A549 (cell line): ENCODE measurements around the gene CCDC142. TPM values are rescaled to one million over a fixed set of nuclear protein-coding genes. Genes with fewer than 3 reads are reported as not detected.
A peak's percentile ranks its signal among the peaks of the same experiment; 100 is the strongest.

Experiments
- ATAC-seq, 2 experiments: fragments of 200-7000 bp in 1 of 2; fragments of >200 bp in 1 of 2; cut with Nextera tagmentation in 1 of 2; cut with Tn5 transposase in 1 of 2; 3 replicates each; pipeline versions ENCODE4 v1.8.0 to v1.9.1; 2018 to 2020; ENCODE audit warnings: mild to moderate bottlenecking in 1 of 2, moderate library complexity in 1 of 2
- CTCF ChIA-PET: fragments of 300-600 bp; sonication (Branson Sonifier 250); formaldehyde crosslinking; extraction: SDS; loops from one replicate; lab custom pipeline; 2021; ENCODE audit warnings: antibody characterized with exemption, inconsistent platforms; lab: Yijun Ruan, JAX
- POLR2A ChIA-PET: fragments of 350-600 bp; formaldehyde crosslinking; extraction: SDS; loops from one replicate; lab custom pipeline; 2021; ENCODE audit warnings: antibody characterized with exemption, inconsistent platforms; lab: Yijun Ruan, JAX
- DNase-seq, 2 experiments: peaks; one replicate each; pipeline versions ENCODE4 v3.0.0 to v3.0.0-alpha.2; 2011 to 2016; ENCODE audit warnings: low read depth in 1 of 2, low spot score in 1 of 2
- FAIRE-seq: peaks from 2 replicates; lab custom pipeline; 2011; peaks lifted over from hg19 to GRCh38; lab: Jason Lieb, UNC
- H3K27ac ChIP-seq, 2 experiments: fragments of >200 bp; sonication (Bioruptor Twin); formaldehyde crosslinking; 3 replicates each; pipeline ENCODE4 v1.5.1; 2016 to 2017
- H3K4me1 ChIP-seq: fragments of >200 bp; sonication (Bioruptor Twin); formaldehyde crosslinking; 3 replicates; pipeline ENCODE4 v1.6.1; 2016
- H3K4me2 ChIP-seq: fragments of >200 bp; sonication (Bioruptor Twin); formaldehyde crosslinking; 3 replicates; pipeline ENCODE4 v1.6.1; 2016
- H3K4me3 ChIP-seq: fragments of >200 bp; sonication (Bioruptor Twin); formaldehyde crosslinking; 3 replicates; pipeline ENCODE4 v1.5.1; 2016
- H3K9me3 ChIP-seq: fragments of >200 bp; sonication (Bioruptor Twin); formaldehyde crosslinking; 3 replicates; pipeline ENCODE4 v1.6.1; 2016
- BCL3 ChIP-seq: fragments of >200 bp; sonication (Bioruptor Twin); formaldehyde crosslinking; IDR thresholded peaks from 3 replicates; pipeline ENCODE4 v1.6.1; 2016
- CBX2 ChIP-seq: fragments of 200-600 bp; sonication (generic); IDR thresholded peaks from 2 replicates; pipeline ENCODE4 v1.6.1; 2016; ENCODE audit warnings: low read depth, mild to moderate bottlenecking, borderline replicate concordance
- CBX8 ChIP-seq: fragments of 200-600 bp; sonication (generic); IDR thresholded peaks from 2 replicates; pipeline ENCODE4 v1.6.1; 2016
- CHD4 ChIP-seq: fragments of 200-600 bp; sonication (generic); IDR thresholded peaks from 2 replicates; pipeline ENCODE4 v1.6.1; 2016; ENCODE audit warnings: antibody characterized with exemption, mild to moderate bottlenecking, borderline replicate concordance
- EHF ChIP-seq: fragments of 250-450 bp; sonication (Bioruptor Pico); IDR thresholded peaks from 2 replicates; pipeline ENCODE4 v1.5.0; 2020; ENCODE audit warnings: mild to moderate bottlenecking
- EHMT2 ChIP-seq: fragments of 200-600 bp; sonication (generic); IDR thresholded peaks from 2 replicates; pipeline ENCODE4 v1.6.1; 2016; ENCODE audit warnings: antibody characterized with exemption, low read depth, mild to moderate bottlenecking, moderate library complexity
- EP300 ChIP-seq, 2 experiments: fragments of >200 bp; sonication (Bioruptor Twin); formaldehyde crosslinking; IDR thresholded peaks; 2 replicates in 1 of 2; 3 replicates in 1 of 2; pipeline ENCODE4 v1.6.1; 2016 to 2017
- HDAC2 ChIP-seq: fragments of 200-600 bp; sonication (generic); IDR thresholded peaks from 2 replicates; pipeline ENCODE4 v1.6.1; 2016
- HEYL ChIP-seq: fragments of 250-450 bp; sonication (Bioruptor Pico); IDR thresholded peaks from 2 replicates; pipeline ENCODE4 v1.8.0; 2021; ENCODE audit warnings: mild to moderate bottlenecking, moderate library complexity
- HMGXB4 ChIP-seq: fragments of 250-450 bp; sonication (Bioruptor Pico); IDR thresholded peaks from 2 replicates; pipeline ENCODE4 v1.5.0; 2021; ENCODE audit warnings: mild to moderate bottlenecking, moderate library complexity, borderline replicate concordance
- KDM1A ChIP-seq: fragments of 200-600 bp; sonication (generic); IDR thresholded peaks from 2 replicates; pipeline ENCODE4 v1.6.1; 2016; ENCODE audit warnings: low read depth, mild to moderate bottlenecking
- MAX ChIP-seq: IDR thresholded peaks from 2 replicates; pipeline ENCODE4 v1.6.1; 2012
- POLR2A ChIP-seq: IDR thresholded peaks from 2 replicates; pipeline ENCODE4 v1.6.1; 2012; ENCODE audit warnings: mild to moderate bottlenecking, low read length
- POLR2AphosphoS2 ChIP-seq: conservative IDR thresholded peaks from 2 replicates; pipeline ENCODE4 v1.6.1; 2012; ENCODE audit warnings: low read length, improper control_type of control experiment, inconsistent platforms
- RAD21 ChIP-seq, 2 experiments: fragments of >200 bp in 1 of 2; sonication (Bioruptor Twin) in 1 of 2; formaldehyde crosslinking in 1 of 2; IDR thresholded peaks in 1 of 2; conservative IDR thresholded peaks in 1 of 2; 2 replicates in 1 of 2; 3 replicates in 1 of 2; pipeline ENCODE4 v1.6.1; 2012 to 2018; ENCODE audit warnings: inconsistent platforms in 1 of 2
- RARB ChIP-seq: fragments of 250-450 bp; sonication (Bioruptor Pico); IDR thresholded peaks from 2 replicates; pipeline ENCODE4 v1.8.0; 2021; ENCODE audit warnings: mild to moderate bottlenecking, moderate library complexity
- RFX5 ChIP-seq: fragments of 450-650 bp; IDR thresholded peaks from 2 replicates; pipeline ENCODE4 v1.7.1; 2014; ENCODE audit warnings: antibody characterized with exemption, mild to moderate bottlenecking, moderate library complexity
- RNF2 ChIP-seq: fragments of 200-600 bp; sonication (generic); IDR thresholded peaks from 2 replicates; pipeline ENCODE4 v1.6.1; 2016; ENCODE audit warnings: low read depth, mild to moderate bottlenecking, antibody characterized with exemption, moderate library complexity, borderline replicate concordance
- TFCP2L1 ChIP-seq: fragments of 250-450 bp; sonication (Bioruptor Pico); IDR thresholded peaks from 2 replicates; pipeline ENCODE4 v1.5.0; 2021; ENCODE audit warnings: mild to moderate bottlenecking
- TP53 ChIP-seq: fragments of 250-450 bp; sonication (Bioruptor Pico); IDR thresholded peaks from 2 replicates; pipeline ENCODE4 v1.5.0; 2021; ENCODE audit warnings: mild to moderate bottlenecking, moderate library complexity
- USF2 ChIP-seq: fragments of 450-650 bp; IDR thresholded peaks from 2 replicates; pipeline ENCODE4 v1.6.1; 2014; ENCODE audit warnings: antibody characterized with exemption
- ZFP36 ChIP-seq: fragments of 450-650 bp; IDR thresholded peaks from 2 replicates; pipeline ENCODE4 v1.6.1; 2014; ENCODE audit warnings: borderline replicate concordance; ENCODE audit not compliant: partially characterized antibody
- ZSCAN20 ChIP-seq: fragments of 250-450 bp; sonication (Bioruptor Pico); IDR thresholded peaks from 2 replicates; pipeline ENCODE4 v1.8.0; 2022; ENCODE audit warnings: mild to moderate bottlenecking, moderate library complexity
- WGBS: methylation state at CpG from one replicate; pipeline ENCODE4 v1.1.6; 2017; ENCODE audit errors: missing lambda C conversion rate; 5-methylcytosine and 5-hydroxymethylcytosine counted together
- polyA plus RNA-seq, 4 experiments: library from polyadenylated mRNA; depleted of rRNA in 3 of 4; stranded (reverse); fragments of >200 nt; fragmentation: RNase III in 1 of 4; extraction: RNeasy Plus Mini Kit Qiagen cat#74134 plus additional on column Dnase treatment in 1 of 4; gene quantifications; 2 replicates in 3 of 4; 3 replicates in 1 of 4; pipeline ENCODE4 v1.2.3, GENCODE V29; 2011 to 2017
- TF ChIP-seq, protein P1 (sequence below): fragments of >200 bp; sonication (Bioruptor Twin); formaldehyde crosslinking; IDR thresholded peaks from 3 replicates; pipeline ENCODE4 v1.5.1; 2016

Gene CCDC142
- polyA plus RNA-seq, 2 of the 4 experiments (the other 2 are of a cell fraction): 6.8 to 12.8 TPM

GRCh38 chr2:74438248-74438647 is 44.5 kb downstream of the CCDC142 start:
- Histone ChIP-seq H3K4me3 (no peak overlapping the region), H3K9me3 (no peaks in the 10 kb centered on the region), H3K27ac (no peak overlapping the region), H3K4me2 (peak overlapping the region; percentile 93; the same call in 2 of the 3 replicates), H3K4me1 (peaks cover 21% of the 10 kb centered on the region)
- CTCF ChIA-PET: interaction anchor here (1.0 kb wide), 1 partner anchor 10 kb away, joined by 3 read pairs; no protein-coding TSS in a partner anchor
- FAIRE-seq (no peak), ATAC-seq (no peak), DNase-seq (no peak)
- TF ChIP-seq RARB (CRISPR knock-in tag) (no peak), RAD21 (conservative IDR thresholded peaks at IDR 0.05 in 1 of 2, IDR thresholded peaks at IDR 0.05 in 1 of 2) (no peak), POLR2A (no peak), EHF (CRISPR knock-in tag) (no peak), ZSCAN20 (CRISPR knock-in tag) (no peak), USF2 (no peak), EHMT2 (no peak), CBX2 (no peak), CHD4 (no peak)
- POLR2A ChIA-PET: interaction anchor here (2.5 kb wide), 1 partner anchor 9 kb away, joined by 11 read pairs; no protein-coding TSS in a partner anchor
- WGBS: 92% methylated on average over 1 of the region's 1 CpG

DNA sequence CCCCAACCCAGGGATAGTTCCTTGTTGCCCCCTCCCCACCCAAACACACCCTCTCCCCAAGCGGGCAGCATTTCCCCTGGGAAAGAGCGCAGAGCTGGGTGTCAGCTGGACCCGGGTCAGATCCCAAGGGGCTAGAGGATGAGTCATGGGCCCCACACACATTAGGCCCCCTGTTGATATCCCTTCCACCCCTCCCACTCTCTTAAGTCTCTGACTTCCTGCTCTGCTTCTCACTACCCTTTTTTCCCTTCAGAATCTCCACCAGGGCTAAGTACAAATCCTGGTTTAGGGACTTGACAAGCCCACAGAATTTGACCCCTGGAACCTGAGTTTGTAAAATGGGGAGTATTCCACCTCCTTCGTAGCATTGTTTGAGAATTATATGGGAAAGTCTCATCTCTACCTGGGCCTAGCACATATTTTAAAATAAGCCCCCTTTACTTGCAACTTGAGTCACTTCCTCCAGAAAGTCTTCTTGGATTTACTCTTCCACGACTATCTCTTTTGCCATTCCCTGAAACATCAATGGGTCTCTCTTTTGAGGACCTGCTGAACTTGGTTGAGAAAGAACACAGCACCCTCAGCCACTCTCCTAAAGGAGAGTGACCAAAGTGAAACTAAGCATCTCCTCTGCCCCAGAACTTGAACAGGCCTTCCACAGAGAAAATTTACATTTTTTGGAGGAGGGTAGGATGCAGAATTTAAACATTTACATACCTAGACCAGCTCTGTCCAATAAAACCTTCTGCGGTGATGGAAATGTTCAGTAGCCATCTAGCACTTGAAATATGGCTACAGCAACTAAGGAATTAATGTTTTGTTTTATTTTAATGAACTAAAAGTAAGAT is 45.7 kb downstream of the CCDC142 start:
- 77% methylated on average over 6 of the region's 6 CpGs for WGBS
- ChIA-PET CTCF (interaction anchor here (1.3 kb wide), 1 partner anchor 24 kb away, joined by 3 read pairs; no protein-coding TSS in a partner anchor), POLR2A (no interaction called here)
- no peak overlapping the region for H3K4me2 ChIP-seq
- H3K27ac ChIP-seq: no peak overlapping the region
- DNase-seq (no peak), FAIRE-seq (no peak), ATAC-seq (no peak)
- no peak overlapping the region for H3K4me3 ChIP-seq
- no peaks in the 10 kb centered on the region for H3K9me3 ChIP-seq
- H3K4me1 ChIP-seq: peaks cover 21% of the 10 kb centered on the region
- TF ChIP-seq MAX: no peak
- TF ChIP-seq ZFP36: peak; percentile 55
- no peak for TF ChIP-seq RARB (CRISPR knock-in tag)

DNA sequence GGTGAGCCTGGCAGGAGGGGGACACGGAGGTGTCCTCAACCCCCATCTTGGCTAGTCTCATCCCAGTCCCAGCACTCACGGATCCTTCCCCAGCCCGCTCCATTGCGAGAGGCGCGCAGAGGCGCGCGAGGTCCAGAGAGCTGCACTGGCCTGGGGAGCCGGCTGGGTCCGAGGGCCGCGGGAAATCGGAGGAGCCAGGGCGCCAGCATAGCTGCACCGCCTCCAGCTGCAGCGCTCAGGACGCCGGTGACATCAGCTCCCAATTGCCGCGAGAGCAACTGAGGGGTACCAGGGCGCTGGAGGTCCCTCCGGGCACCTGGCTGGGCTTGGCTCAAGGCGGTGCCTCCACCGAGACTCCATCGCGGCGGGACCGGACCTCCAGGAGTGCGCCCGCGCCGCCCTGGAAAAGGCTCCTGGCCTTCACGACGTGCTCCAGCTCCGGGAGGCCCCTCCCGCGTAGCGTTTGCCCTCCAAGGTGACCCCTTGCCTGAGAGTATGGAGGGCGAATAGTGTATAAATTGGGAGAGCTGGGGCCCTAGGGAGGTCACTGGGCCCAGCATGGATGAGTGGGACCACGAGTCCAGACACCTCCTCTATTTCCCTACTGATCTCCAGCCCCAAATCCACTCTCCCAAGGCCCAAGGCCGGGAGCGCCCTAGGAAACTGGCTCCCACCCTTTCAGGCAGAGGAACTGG is 46.5 kb downstream of the CCDC142 start:
- H3K4me2 ChIP-seq: no peak overlapping the region
- ChIA-PET POLR2A (no interaction called here), CTCF (interaction anchor here (0.8 to 1.3 kb wide), 4 partner anchors 23 to 101 kb away, joined by 3 read pairs; partner anchors contain the start of genes CCDC142 and TTC31)
- H3K4me1 ChIP-seq: peaks cover 21% of the 10 kb centered on the region
- no peak overlapping the region for H3K4me3 ChIP-seq
- WGBS: 94% methylated on average over 36 of the region's 43 CpGs
- H3K9me3 ChIP-seq: no peaks in the 10 kb centered on the region
- FAIRE-seq (no peak), DNase-seq (no peak), ATAC-seq (no peak)
- no peak overlapping the region for H3K27ac ChIP-seq
- no peak for TF ChIP-seq KDM1A
- no peak for TF ChIP-seq HEYL (CRISPR knock-in tag)
- no peak for TF ChIP-seq CBX8
- TF ChIP-seq, protein P1, sequence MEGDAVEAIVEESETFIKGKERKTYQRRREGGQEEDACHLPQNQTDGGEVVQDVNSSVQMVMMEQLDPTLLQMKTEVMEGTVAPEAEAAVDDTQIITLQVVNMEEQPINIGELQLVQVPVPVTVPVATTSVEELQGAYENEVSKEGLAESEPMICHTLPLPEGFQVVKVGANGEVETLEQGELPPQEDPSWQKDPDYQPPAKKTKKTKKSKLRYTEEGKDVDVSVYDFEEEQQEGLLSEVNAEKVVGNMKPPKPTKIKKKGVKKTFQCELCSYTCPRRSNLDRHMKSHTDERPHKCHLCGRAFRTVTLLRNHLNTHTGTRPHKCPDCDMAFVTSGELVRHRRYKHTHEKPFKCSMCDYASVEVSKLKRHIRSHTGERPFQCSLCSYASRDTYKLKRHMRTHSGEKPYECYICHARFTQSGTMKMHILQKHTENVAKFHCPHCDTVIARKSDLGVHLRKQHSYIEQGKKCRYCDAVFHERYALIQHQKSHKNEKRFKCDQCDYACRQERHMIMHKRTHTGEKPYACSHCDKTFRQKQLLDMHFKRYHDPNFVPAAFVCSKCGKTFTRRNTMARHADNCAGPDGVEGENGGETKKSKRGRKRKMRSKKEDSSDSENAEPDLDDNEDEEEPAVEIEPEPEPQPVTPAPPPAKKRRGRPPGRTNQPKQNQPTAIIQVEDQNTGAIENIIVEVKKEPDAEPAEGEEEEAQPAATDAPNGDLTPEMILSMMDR: no peak
- TF ChIP-seq RFX5: no peak
- no peak for TF ChIP-seq EP300 (IDR thresholded peaks at IDR 0.05)
- no peak for TF ChIP-seq RNF2
- no peak for TF ChIP-seq CHD4
- no peak for TF ChIP-seq TFCP2L1 (CRISPR knock-in tag)
- TF ChIP-seq BCL3: no peak
- TF ChIP-seq TP53 (CRISPR knock-in tag): no peak
- no peak for TF ChIP-seq POLR2AphosphoS2
- no peak for TF ChIP-seq HMGXB4 (CRISPR knock-in tag)
- no peak for TF ChIP-seq ZFP36
- no peak for TF ChIP-seq HDAC2
